Panc1 (cell line): ENCODE data around the gene PRAMEF5. TPM values are rescaled to one million over a fixed set of nuclear protein-coding genes. Genes with fewer than 3 reads are reported as not detected.
"Not testable (repeated sequence)": the region's sequence is repeated elsewhere in the genome, so short reads cannot be mapped to it uniquely, and the experiment has no call there.

ENCODE experiments used
- ATAC-seq: fragments of 200-7000 bp; cut with Tn5 transposase; 2 replicates; pipeline ENCODE4 v1.9.1; 2020; ENCODE audit warnings: mild to moderate bottlenecking, moderate library complexity
- BruUV-seq: library from RNA; stranded (reverse); fragments of 400-500 nt; replicated peaks from 2 replicates; lab custom pipeline; 2021; lab: Mats Ljungman, UMichigan
- CTCF ChIA-PET: fragments of 300-600 bp; sonication (Branson Sonifier 250); formaldehyde crosslinking; loops from one replicate; lab custom pipeline; 2022; ENCODE audit warnings: antibody characterized with exemption; lab: Charles Lee
- POLR2A ChIA-PET: fragments of 300-600 bp; sonication (Branson Sonifier 250); formaldehyde crosslinking; loops from one replicate; lab custom pipeline; 2022; ENCODE audit warnings: antibody characterized with exemption; lab: Charles Lee
- DNase-seq: peaks from one replicate; pipeline ENCODE4 v3.0.0-alpha.2; 2010; ENCODE audit warnings: low read depth, low spot score
- H3K27ac ChIP-seq: 2 replicates; pipeline ENCODE4 v1.5.1; 2011; ENCODE audit warnings: mild to moderate bottlenecking, low read length, inconsistent platforms
- H3K27me3 ChIP-seq: fragments of 200-500 bp; sonication (Bioruptor generic); 2 replicates; pipeline ENCODE4 v1.6.0; 2014; ENCODE audit warnings: low read length, inconsistent platforms; ENCODE audit not compliant: control insufficient read depth, insufficient read depth
- H3K36me3 ChIP-seq: fragments of 200-500 bp; sonication (Bioruptor generic); 2 replicates; pipeline ENCODE4 v1.5.1; 2014; ENCODE audit warnings: inconsistent platforms, mild to moderate bottlenecking, low read length, moderate library complexity; ENCODE audit not compliant: control insufficient read depth, insufficient read depth
- H3K4me1 ChIP-seq: 2 replicates; pipeline ENCODE4 v1.5.1; 2011; ENCODE audit warnings: inconsistent platforms, mild to moderate bottlenecking, low read length, moderate library complexity; ENCODE audit not compliant: control insufficient read depth, insufficient read depth
- H3K4me3 ChIP-seq, 2 experiments: 2 replicates each; pipeline ENCODE4 v1.5.1; 2011 to 2012; ENCODE audit warnings: low read depth in 2 of 2, low read length in 2 of 2, mild to moderate bottlenecking in 2 of 2, inconsistent platforms in 1 of 2, moderate library complexity in 1 of 2
- H3K9me3 ChIP-seq: fragments of 200-500 bp; sonication (Bioruptor generic); 2 replicates; pipeline ENCODE4 v1.5.1; 2014; ENCODE audit warnings: low read depth, mild to moderate bottlenecking, inconsistent platforms, low read length, moderate library complexity; ENCODE audit not compliant: control insufficient read depth, insufficient read depth
- in situ Hi-C: cut with HindIII; loops from 2 replicates; pipeline ENCODE4 v1.10.0; 2016; ENCODE audit warnings: low sequenced_read_pairs, low pct_unique_long_range_greater_than_20kb
- intact Hi-C: fragments of 100-400 bp; cut with micrococcal nuclease; formaldehyde crosslinking; loops from one replicate; pipeline ENCODE4 v1.10.0; 2022; ENCODE audit not compliant: unreplicated experiment
- total RNA-seq: library from RNA; stranded (reverse); gene quantifications from one replicate; pipeline ENCODE4 v1.2.1, GENCODE V29; 2021; ENCODE audit not compliant: unreplicated experiment

The PRAMEF5 gene
- total RNA-seq, 1 experiment from 2014 or later: not detected

- CTCF ChIA-PET: interaction anchor here (0.6 kb wide), 1 partner anchor 145 kb away, joined by 3 read pairs; no protein-coding TSS in a partner anchor
- BruUV-seq, H3K9me3 ChIP-seq, H3K4me1 ChIP-seq, DNase-seq, H3K4me3 ChIP-seq, ATAC-seq, H3K27ac ChIP-seq, H3K36me3 ChIP-seq, in situ Hi-C loops, POLR2A ChIA-PET, H3K27me3 ChIP-seq, intact Hi-C loops: not testable (repeated sequence)
Measured at GRCh38 chr1:13237572-13237971, 16.4 kb upstream of the PRAMEF5 start.

DNA sequence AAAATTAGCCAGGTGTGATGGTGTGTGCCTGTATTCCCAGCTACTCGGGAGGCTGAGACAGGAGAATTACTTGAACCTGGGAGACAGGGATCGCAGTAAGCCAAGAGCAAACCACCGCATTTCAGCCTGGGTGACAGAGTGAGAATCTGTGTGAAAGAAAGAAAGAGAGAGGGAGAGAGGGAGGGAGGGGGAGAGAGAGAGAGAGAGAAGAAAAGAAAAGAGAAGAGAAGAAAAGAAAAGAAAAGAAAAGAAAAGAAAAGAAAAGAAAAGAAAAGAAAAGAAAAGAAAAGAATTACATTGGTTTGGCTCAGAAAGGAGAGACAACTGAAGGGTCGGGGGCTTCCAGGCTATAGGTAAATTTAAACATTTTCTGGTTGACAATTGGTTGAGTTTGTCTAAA is 14.4 kb upstream of the PRAMEF5 start:
- H3K27ac ChIP-seq, in situ Hi-C loops, POLR2A ChIA-PET, H3K4me3 ChIP-seq, BruUV-seq, H3K9me3 ChIP-seq, DNase-seq, ATAC-seq, CTCF ChIA-PET, H3K4me1 ChIP-seq, H3K27me3 ChIP-seq, intact Hi-C loops, H3K36me3 ChIP-seq: not testable (repeated sequence)

DNA sequence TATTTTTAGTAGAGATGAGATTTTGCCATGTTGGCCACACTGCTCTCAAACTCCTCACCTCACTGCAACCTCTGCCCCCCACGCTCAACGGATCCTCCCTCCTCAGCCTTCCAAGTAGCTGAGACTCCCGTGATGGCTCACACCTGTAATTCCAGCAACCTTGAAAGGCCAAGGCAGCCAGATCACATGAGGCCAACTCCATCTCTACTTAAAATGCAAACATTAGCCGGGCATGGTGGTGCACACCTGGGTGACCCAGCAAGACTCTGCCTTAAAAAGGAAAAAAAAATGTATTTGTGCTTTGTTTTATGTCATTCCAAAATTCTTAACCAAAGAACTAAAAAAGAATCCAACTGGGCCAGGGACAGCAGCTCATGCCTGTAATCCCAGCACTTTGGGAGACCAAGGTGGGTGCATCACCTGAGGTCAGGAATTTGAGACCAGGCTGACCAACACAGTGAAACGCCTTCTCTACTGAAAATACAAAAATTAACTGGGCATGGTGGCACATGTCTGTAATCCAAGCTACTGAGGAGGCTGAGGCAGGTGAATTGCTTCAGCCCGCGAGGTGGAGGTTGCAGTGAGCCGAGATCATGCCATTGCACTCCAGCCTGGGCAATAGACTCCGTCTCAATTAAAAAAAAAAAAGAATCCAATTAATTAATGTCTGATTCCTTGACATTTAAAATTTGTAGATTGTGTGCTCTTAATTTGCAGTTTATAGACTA is 10.3 kb upstream of the PRAMEF5 start:
- DNase-seq, intact Hi-C loops, CTCF ChIA-PET, H3K4me1 ChIP-seq, ATAC-seq, H3K27me3 ChIP-seq, H3K9me3 ChIP-seq, H3K4me3 ChIP-seq, POLR2A ChIA-PET, H3K27ac ChIP-seq, BruUV-seq, H3K36me3 ChIP-seq, in situ Hi-C loops: not testable (repeated sequence)

DNA sequence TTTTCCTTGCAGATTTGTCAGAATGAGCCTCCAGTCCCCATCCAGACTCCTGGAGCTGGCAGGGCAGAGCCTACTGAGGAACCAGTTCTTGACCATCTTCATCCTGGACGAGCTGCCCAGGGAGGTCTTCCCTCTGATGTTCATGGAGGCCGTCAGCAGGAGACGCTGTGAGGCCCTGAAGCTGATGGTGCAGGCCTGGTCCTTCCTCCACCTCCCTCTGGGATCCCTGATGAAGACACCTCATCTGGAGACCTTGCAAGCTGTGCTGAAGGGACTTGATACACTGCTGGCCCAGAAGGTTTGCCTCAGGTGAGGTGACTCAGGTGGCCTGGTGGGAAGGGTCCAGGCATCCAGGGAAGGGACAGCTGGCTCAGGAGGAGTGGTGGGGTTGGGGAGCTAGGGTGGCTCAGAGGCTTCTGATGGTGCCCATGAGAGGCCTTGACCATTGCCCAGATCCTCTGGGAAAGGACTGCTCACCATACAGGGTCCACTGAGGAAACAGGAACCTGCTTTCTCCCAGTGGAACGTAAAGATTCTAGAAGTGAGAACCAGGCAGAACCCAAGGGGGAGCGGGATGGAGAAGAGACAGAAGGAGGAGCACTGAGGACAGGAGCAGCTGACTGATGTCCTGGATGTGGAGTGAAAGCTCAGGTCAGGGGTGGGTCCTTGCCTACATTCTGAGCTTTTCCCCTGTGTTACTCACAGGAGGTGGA is 8.0 kb upstream of the PRAMEF5 start:
- H3K4me3 ChIP-seq, POLR2A ChIA-PET, ATAC-seq, BruUV-seq, H3K27me3 ChIP-seq, DNase-seq, H3K27ac ChIP-seq, in situ Hi-C loops, H3K9me3 ChIP-seq, H3K36me3 ChIP-seq, CTCF ChIA-PET, intact Hi-C loops, H3K4me1 ChIP-seq: not testable (repeated sequence)

- intact Hi-C loops, in situ Hi-C loops, BruUV-seq, H3K27ac ChIP-seq, H3K9me3 ChIP-seq, H3K36me3 ChIP-seq, POLR2A ChIA-PET, ATAC-seq, H3K27me3 ChIP-seq, H3K4me1 ChIP-seq, H3K4me3 ChIP-seq, CTCF ChIA-PET, DNase-seq: not testable (repeated sequence)
Measured at GRCh38 chr1:13246554-13246871, 7.5 kb upstream of the PRAMEF5 start.

DNA sequence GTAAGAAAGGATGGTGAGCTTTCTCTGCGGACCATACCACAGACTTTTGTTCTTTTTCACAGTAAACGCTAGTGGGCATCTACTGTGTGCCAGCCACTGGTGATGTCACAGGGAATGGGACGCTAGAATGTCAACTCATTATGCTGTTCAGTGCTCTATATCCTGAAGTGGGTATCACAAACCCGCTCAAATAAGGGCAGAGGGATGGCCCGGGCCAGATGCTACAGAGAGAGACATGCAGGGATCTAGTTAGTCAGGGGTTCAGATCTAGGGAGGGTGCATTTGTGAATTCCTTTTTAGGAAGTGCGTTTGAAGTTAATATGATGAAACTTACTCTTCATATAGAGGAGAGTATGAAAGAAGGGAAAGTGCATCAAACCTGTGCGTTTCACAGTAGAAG is 6.9 kb upstream of the PRAMEF5 start:
- POLR2A ChIA-PET, intact Hi-C loops, ATAC-seq: not testable (repeated sequence)

DNA sequence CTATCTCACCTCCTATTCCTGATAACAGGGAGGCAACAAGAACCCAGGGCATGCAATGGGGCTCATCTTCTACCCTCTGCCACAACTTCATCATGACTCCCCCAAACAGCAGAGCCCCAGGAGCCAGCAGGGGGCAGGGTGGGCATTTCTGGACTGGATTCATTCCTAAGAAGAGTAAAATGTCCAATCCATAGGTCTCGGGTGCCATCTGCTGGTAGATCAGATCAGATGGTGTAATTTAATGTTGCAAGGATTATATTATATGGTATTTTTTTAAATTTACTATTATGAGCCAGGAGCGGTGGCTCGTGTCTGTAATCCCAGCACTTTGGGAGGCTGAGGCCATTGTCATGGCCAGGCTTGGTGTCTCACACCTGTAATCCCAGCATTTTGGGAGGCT is 11.1 kb downstream of the PRAMEF5 start:
- peak; percentile 71; the same call in 1 of the 2 replicates for ATAC-seq
- intact Hi-C loops, BruUV-seq, H3K4me3 ChIP-seq, H3K27ac ChIP-seq, in situ Hi-C loops, H3K9me3 ChIP-seq, CTCF ChIA-PET, H3K27me3 ChIP-seq, H3K4me1 ChIP-seq, DNase-seq, H3K36me3 ChIP-seq, POLR2A ChIA-PET: not testable (repeated sequence)

More for the DNA sequence above, 6.9 kb upstream of the PRAMEF5 start:
- DNase-seq, H3K27ac ChIP-seq, in situ Hi-C loops, BruUV-seq, H3K4me1 ChIP-seq, H3K4me3 ChIP-seq, H3K36me3 ChIP-seq, H3K9me3 ChIP-seq, H3K27me3 ChIP-seq, CTCF ChIA-PET: not testable (repeated sequence)
